Activated CD8-positive, alpha-beta memory T cell treated with anti-CD3 and anti-CD28 coated beads, Interleukin-2, amount 50 U/mL, for 4 hours (primary cell): ENCODE results near the gene KANTR.

Experiments
- DNase-seq: peaks from one replicate; pipeline ENCODE4 v3.0.0-alpha.2; 2020

KANTR gene

GRCh38 chrX:53081925-53082772, 11.8 kb upstream of the KANTR start, which contains the start of gene TSPYL2:
Gene TSPYL2, plus strand, starts transcription at chrX:53082367. Its CDS starts 132 bp downstream, at chrX:53082499.
- DNase-seq = peak; percentile 93

DNA sequence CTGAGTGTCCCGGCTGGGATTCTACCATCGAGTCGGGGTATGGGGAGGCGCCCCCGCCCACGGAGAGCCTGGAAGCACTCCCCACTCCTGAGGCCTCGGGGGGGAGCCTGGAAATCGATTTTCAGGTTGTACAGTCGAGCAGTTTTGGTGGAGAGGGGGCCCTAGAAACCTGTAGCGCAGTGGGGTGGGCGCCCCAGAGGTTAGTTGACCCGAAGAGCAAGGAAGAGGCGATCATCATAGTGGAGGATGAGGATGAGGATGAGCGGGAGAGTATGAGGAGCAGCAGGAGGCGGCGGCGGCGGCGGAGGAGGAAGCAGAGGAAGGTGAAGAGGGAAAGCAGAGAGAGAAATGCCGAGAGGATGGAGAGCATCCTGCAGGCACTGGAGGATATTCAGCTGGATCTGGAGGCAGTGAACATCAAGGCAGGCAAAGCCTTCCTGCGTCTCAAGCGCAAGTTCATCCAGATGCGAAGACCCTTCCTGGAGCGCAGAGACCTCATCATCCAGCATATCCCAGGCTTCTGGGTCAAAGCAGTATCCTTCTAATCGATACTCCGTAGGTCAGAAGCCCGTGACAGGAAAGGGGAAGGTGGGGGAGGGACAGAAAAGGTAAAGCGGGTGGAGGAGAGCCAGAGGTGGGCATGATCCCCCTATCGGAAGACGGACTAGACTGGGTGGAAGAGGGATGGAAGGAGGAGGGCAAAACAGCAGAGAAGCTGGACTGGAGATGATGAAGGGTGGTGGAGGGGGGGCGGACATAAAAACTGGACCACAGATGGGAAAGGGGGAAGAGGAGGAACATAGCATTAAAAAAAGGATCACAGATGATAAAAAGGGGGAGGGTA, 10.9 kb upstream of the KANTR start:
- no peak for DNase-seq

GRCh38 chrX:53084043-53084570, 9.8 kb upstream of the KANTR start:
- no peak for DNase-seq

DNA sequence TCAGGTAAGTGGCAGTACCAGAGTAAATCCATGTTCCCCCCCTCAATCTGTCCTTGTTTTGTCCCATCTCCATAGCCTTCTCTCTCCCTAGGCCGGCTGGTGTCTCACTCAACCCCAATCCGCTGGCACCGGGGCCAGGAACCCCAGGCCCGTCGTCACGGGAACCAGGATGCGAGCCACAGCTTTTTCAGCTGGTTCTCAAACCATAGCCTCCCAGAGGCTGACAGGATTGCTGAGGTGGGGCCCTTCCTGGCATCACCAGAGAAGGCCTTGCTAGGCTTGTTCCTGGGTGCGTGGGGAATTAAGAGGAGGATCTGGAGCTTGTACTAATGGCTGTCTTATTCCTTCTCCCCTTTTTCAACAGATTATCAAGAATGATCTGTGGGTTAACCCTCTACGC, 9.1 kb upstream of the KANTR start:
- DNase-seq = no peak

DNA sequence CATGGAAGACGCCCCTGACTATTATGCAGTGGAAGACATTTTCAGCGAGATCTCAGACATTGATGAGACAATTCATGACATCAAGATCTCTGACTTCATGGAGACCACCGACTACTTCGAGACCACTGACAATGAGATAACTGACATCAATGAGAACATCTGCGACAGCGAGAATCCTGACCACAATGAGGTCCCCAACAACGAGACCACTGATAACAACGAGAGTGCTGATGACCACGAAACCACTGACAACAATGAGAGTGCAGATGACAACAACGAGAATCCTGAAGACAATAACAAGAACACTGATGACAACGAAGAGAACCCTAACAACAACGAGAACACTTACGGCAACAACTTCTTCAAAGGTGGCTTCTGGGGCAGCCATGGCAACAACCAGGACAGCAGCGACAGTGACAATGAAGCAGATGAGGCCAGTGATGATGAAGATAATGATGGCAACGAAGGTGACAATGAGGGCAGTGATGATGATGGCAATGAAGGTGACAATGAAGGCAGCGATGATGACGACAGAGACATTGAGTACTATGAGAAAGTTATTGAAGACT, 8.2 kb upstream of the KANTR start:
- no peak for DNase-seq

DNA sequence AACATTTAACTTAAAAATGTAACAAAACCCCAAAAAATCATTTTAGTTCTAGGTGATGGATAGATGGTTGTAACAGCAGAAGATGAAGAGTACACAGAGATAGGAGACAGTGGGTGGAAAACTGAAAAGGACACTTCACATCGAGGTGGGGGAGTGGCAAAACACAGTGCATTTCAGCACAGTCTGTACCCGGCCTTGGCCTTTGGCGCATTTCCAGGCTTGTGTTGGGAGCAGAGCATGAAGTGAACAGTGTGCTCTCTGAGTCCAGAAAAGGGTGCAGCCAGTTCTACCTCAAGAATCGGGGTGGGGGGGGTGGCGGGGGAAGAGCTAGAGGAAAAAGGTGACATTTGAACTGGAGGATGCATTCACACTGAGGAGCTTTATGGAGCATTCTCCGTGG, 7.5 kb upstream of the KANTR start:
- DNase-seq = no peak

DNA sequence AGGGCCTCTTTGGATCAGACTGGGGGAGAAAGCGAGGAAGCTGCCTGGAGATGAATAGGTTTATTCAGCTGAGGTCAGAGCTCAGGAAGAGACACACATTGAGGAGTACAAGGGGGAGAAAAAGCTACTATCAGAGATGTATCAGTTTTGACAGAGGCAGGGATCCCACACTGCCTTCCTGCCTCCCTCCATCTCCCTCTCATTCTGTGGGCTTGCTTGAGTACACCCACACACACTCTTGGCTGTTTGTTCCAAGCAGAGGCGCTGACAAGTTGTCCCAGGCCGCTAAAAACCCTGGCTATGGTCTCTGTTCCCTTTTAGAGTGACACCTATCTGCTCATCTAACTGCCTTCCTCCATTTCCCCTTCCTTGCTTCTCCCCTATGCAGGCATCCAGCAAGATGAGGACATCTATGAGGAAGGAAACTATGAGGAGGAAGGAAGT, 6.5 kb upstream of the KANTR start:
- no peak for DNase-seq

- peak; percentile 81 for DNase-seq
These were observed 5.6 kb upstream of the KANTR start for GRCh38 chrX:53088136-53088974.

DNA sequence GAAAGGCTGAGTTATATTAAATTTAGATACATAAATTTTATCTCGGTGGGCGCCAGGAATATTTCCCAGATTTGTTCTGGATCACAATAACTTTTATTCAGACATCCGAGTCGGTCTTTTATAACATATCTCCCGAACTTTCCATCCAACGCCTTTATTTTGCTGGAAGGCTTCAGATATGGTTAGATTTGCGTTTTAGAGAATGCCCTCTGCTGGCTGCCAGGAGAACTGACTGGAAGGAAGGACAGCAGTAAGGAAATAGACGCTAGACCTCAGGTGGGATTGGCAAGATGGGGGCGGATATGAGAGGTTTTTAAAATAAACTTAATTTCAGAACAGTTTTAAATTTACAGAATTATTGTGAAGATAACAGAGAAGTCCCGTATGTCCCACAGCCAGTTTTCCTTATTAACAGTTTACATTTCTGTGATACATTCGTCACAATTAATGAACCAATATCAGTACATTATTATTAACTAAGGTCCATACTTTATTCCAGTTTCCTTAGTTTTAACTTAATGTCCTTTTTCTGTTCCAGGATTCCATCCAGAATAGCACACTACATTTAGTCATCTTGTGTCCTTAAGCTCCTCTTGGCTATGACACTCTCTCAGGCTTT, 4.6 kb upstream of the KANTR start:
- DNase-seq = peak; percentile 49

GRCh38 chrX:53089925-53090324, 4.0 kb upstream of the KANTR start:
- no peak for DNase-seq

DNA sequence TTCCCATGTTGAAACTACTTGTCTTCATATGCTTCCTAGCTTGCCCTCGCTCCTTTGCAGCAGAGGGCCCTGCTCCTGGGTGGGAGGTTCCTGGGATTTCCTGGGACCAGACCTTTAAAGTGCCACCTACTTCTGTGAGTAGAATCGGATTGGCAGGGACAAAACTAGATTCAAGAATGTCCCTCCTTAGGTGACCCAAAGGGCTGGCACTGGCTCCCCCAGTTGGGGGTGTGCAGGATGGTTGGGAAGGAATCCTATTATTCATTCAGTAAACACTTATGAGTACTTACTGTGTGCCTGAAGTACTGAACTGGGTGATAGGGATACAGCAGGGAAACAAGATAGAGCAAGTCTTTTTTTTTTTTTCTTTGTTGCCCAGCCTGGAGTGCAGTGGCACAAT, 2.6 kb upstream of the KANTR start:
- DNase-seq = no peak

GRCh38 chrX:53093177-53093655, 726 bp upstream of the KANTR start:
- peak; percentile 72 for DNase-seq

GRCh38 chrX:53094582-53094905, 602 bp downstream of the KANTR start:
- no peak for DNase-seq

GRCh38 chrX:53095796-53096195, 1.9 kb downstream of the KANTR start:
- DNase-seq = no peak

DNA sequence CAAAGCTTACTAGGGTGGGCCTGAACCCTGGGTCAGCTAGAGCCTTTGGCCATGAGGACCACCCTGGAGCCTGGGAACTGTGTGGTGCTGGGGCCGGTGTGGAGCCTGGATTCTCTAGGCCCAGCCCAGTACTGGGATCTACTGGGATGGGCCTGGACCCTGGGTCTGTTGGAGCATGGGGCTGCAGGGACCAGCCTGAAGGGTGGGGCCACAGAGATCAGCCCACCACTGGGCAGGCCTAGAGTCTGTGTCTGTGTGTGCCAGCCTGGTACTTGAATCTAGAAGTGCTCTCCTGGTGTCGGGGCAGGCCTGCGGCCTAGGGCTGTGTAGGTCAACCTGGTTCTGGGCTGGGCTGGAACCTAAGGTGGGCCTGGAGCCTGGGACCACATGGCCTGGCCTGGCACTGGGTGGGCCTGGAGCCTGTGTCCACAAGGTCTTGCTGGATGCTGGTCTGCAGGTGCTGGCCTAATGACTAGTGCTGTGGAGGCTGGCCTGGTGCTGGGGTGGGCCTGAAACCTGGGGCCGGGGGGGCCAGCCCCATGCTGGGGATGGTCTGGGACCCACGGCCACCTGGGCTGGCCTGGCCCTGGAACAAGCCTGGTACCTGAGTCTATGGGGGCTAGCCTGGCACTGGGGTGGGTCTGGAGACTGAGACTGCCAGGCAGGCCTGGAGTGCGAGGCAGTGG, 21.1 kb downstream of the KANTR start:
- DNase-seq = no peak

DNA sequence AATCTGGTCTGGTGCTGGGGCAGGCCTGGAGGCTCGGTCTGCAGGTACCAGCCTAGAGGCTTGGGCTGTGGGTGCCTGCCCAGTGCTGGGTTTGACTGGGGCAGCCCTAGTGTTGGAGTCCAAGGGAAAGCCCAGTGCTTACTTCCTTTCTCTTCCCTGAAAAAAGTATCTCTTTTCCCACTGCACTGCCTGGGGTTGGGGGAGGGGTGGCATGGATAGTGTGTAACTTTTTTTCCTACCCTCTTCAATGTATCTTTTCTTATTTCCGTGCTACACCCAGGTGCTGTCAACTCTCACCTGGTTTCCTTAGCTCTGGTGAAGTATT, 21.6 kb downstream of the KANTR start:
- DNase-seq = no peak

DNA sequence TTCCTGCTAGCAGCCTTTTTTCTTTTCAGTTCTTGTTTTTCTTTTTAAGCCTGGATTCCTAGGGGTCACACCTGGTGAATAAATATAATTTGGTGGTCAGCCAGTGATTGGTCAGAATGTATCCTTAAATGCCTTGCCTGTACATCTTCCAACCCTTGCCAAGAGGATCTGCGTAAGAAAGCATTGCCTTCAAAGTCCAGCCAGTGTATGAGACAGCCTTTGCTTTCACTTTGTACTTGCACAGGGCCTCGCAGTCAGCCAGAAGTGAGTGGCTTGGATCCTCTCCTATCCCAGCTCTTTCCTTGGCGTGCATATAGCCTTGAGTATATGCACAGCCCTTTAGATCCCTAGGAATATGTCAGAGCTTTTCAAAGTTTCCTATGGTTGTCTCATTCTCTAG, 22.2 kb downstream of the KANTR start:
- DNase-seq = no peak

GRCh38 chrX:53122013-53122412, 28.1 kb downstream of the KANTR start:
- no peak for DNase-seq

DNA sequence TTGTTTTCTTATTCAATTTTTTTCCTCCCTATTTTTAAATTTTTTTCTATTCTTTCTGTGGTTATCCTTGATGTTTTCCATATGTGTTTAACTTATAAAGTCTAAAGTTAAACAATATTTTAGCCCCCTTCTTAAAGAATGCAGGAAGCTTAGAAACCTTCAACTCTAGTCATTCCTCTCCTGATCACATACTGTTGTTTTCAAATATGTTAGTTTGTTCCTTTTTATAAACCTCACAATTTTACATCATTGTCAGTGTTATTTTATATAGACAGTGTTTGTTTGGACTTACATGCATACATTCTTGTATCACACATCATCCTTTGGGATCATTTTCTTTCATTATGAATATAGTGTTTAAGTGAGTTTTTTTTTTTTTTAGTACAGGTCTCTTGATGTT, 31.6 kb downstream of the KANTR start:
- DNase-seq = no peak

- no peak for DNase-seq
These were observed 32.4 kb downstream of the KANTR start for GRCh38 chrX:53126377-53126776.

- DNase-seq = no peak
These were observed 34.3 kb downstream of the KANTR start for GRCh38 chrX:53128097-53128749.
